SK-N-MC (cell line): ENCODE data around the gene DAAM1.

Experiments used
- DNase-seq: peaks from one replicate; pipeline ENCODE4 v3.0.0-alpha.2; 2011; ENCODE audit warnings: low read depth, low spot score
- H3K27ac ChIP-seq: fragments of 200-600 bp; sonication (generic); 2 replicates; pipeline ENCODE4 v1.5.1; 2016; ENCODE audit warnings: mixed run types
- H3K36me3 ChIP-seq: fragments of 200-600 bp; sonication (generic); 2 replicates; pipeline ENCODE4 v1.6.1; 2017; ENCODE audit warnings: antibody characterized with exemption, low read length, mixed read lengths; ENCODE audit not compliant: insufficient read depth
- H3K4me3 ChIP-seq: fragments of 200-600 bp; sonication (generic); 2 replicates; pipeline ENCODE4 v1.5.1; 2016
- H3K9ac ChIP-seq: fragments of 200-600 bp; sonication (generic); 2 replicates; pipeline ENCODE4 v1.8.0; 2017; ENCODE audit warnings: mixed run types, mixed read lengths; ENCODE audit not compliant: insufficient read length
- H3K9me3 ChIP-seq: fragments of 200-600 bp; sonication (generic); 2 replicates; pipeline ENCODE4 v1.6.1; 2017; ENCODE audit warnings: low read depth, mild to moderate bottlenecking, antibody characterized with exemption, low read length, moderate library complexity, mixed read lengths
- EZH2 ChIP-seq: fragments of 200-600 bp; sonication (generic); IDR thresholded peaks from one replicate; pipeline ENCODE4 v1.6.1; 2017; ENCODE audit warnings: antibody characterized with exemption
- FOXP2 ChIP-seq: optimal IDR thresholded peaks from 2 replicates; pipeline ENCODE3; 2011; ENCODE audit warnings: mild to moderate bottlenecking, moderate library complexity; ENCODE audit not compliant: insufficient read depth; ENCODE audit errors: extremely low read length, control extremely low read depth
- POLR2AphosphoS5 ChIP-seq: IDR thresholded peaks from 2 replicates; pipeline ENCODE4 v1.6.1; 2012; ENCODE audit warnings: mild to moderate bottlenecking, low read depth, low read length, borderline replicate concordance

Gene DAAM1

DNA sequence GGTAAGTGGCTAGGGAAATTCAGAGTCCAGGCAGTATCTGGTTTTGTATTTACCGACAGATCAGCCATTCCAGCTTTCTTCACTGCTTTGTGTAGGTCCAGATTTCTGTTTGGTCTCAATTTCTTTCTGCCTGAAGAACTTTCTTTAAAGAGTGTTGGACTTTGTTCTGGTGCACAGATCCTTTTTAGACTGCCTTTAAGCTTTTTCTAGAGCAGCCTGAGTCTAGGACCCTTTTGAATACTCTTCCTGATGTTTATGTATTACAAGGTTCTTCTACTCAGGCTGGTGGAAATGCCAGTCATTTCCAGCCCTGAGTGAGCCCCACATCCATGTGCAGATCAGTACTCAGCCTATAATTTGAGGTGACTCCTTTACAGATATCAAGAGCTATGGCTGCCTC lies 54.7 kb downstream of the DAAM1 start:
- no peak for DNase-seq
- TF ChIP-seq EZH2 (no peak), POLR2AphosphoS5 (no peak), FOXP2 (no peak)
- Histone ChIP-seq H3K9ac (no peak overlapping the region), H3K4me3 (no peak overlapping the region), H3K27ac (no peak overlapping the region), H3K9me3 (no peaks in the 10 kb centered on the region), H3K36me3 (no peaks in the 10 kb centered on the region)

DNA sequence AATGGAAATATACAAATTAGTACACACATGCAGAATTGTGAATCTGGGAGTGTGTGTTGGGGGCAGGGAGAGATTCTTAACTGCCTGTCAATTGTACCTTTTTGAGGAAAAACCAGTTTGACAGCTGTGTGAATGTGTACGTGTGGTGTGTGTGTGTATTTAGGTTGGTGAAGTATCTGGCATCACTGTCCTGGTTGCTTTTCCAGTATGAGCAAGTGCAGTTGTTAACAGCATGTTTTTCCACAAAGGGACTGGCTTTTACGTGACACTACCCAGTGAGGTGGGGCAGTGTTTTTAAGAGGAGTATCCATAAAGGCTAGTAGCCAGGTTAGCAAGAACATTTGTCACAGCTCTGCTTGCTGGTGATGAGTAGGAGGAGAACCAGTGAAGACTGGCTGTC lies 56.1 kb downstream of the DAAM1 start:
- DNase-seq = no peak
- no peak overlapping the region for H3K4me3 ChIP-seq
- no peaks in the 10 kb centered on the region for H3K36me3 ChIP-seq
- H3K27ac ChIP-seq = no peak overlapping the region
- no peak for TF ChIP-seq POLR2AphosphoS5
- H3K9ac ChIP-seq = no peak overlapping the region
- H3K9me3 ChIP-seq = no peaks in the 10 kb centered on the region

DNA sequence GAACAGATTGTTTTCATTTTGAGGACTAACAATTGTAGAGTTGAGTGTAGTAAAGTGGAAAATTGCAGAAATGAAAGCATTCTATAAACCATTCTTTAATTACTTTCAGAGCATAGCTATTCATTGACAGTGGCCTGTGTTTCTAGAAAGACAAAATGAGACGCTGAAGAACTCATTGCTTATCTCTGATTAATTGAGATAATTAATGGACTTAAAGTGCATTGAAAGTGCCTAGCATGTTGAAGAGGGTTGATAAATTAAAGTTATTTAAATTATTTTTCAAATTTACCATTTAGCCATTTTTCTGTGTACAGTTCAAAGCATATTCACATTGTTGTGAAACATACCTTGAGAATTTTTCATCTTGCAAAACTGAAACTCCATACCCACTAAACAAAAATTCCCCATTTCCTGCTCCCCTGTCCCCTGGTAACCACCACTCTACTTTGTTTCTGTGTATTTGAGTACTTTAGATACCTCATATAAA lies 57.4 kb downstream of the DAAM1 start:
- TF ChIP-seq FOXP2 (no peak), POLR2AphosphoS5 (no peak)
- DNase-seq = no peak
- Histone ChIP-seq H3K27ac (no peak overlapping the region), H3K4me3 (no peak overlapping the region), H3K9me3 (no peaks in the 10 kb centered on the region), H3K9ac (no peak overlapping the region), H3K36me3 (no peaks in the 10 kb centered on the region)

DNA sequence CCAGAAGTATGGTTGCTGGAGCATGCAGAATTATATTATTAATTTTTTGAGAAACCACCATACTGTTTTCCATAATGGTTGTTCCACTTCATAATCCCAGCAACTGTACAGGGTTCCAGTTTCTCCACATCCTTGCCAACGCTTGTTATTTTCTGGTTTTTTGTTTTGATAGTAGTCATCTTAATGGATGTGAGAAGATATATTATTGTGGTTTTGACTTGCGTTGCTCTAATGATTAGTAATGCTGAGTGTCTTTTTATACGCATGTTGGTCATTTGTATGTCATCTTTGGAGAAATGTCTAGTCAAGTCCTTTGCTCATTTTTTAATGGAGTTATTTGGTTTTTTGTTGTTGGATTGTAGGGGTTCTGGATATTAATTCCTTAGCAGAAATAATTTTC lies 58.1 kb downstream of the DAAM1 start:
- DNase-seq = no peak
- Histone ChIP-seq H3K27ac (no peak overlapping the region), H3K4me3 (no peak overlapping the region), H3K9me3 (no peaks in the 10 kb centered on the region), H3K9ac (no peak overlapping the region), H3K36me3 (no peaks in the 10 kb centered on the region)
- TF ChIP-seq EZH2 (no peak), FOXP2 (no peak)

DNA sequence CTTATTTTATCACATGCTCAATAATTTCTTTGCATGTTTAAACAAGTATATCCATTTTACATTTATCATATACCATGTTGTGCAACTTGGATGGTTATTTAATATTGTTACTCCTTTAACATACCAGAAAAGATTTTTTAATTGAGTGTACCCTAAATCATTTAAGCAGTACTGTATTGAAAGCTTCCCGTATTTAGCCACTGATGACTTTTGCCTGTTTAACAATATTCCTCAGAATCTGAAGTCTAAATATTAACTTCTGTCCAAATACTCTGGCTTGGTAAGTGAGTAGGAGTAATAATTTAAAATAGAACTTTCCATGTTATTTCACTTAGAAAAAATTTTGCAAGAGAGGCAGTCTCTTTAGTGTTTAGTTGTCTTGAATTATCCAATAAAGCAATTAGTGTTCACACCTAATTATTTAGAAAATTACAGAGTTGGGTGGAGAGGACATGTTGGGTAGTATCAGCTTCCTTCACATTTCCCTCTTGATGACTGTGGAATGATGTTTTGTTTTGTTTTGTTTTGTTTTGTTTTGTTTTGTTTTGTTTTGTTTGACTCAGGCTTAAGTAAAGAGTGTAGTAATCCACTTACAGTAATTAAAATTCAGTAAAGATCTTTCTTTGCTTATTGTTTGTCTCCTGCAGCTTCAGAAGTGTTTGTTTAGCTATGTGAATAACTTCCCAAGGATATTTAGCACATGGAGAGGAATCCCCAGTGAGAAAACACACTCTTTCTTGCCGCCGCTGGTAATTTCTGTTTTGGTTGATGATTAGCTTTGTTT lies 59.5 kb downstream of the DAAM1 start:
- DNase-seq = no peak
- H3K9ac ChIP-seq = no peak overlapping the region
- H3K27ac ChIP-seq = no peak overlapping the region
- no peak overlapping the region for H3K4me3 ChIP-seq
- no peaks in the 10 kb centered on the region for H3K9me3 ChIP-seq
- H3K36me3 ChIP-seq = no peaks in the 10 kb centered on the region
- TF ChIP-seq FOXP2 = no peak
- TF ChIP-seq EZH2 = no peak
- no peak for TF ChIP-seq POLR2AphosphoS5

DNA sequence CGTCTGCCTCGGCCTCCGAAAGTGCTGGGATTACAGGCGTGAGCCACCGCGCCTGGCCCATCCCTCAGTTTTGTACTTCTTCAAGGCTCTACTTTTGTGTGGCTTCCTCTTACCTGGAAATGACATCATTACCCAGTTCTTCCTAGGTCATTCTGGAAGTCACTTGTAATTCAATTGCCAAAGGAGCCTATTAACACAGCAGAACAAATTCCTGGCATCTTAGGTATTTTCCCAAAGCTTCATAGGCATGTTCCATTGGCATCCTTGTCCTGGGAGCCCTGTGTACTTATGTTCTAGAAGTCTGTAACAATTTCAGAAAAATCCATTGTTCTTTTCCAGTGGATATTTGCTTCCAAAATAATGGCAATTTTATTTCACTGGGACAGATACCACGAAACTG lies 60.6 kb downstream of the DAAM1 start:
- TF ChIP-seq POLR2AphosphoS5 = no peak
- no peak for TF ChIP-seq EZH2
- TF ChIP-seq FOXP2 = no peak
- no peaks in the 10 kb centered on the region for H3K9me3 ChIP-seq
- no peak for DNase-seq
- H3K4me3 ChIP-seq = no peak overlapping the region
- no peak overlapping the region for H3K9ac ChIP-seq
- no peaks in the 10 kb centered on the region for H3K36me3 ChIP-seq
- no peak overlapping the region for H3K27ac ChIP-seq

DNA sequence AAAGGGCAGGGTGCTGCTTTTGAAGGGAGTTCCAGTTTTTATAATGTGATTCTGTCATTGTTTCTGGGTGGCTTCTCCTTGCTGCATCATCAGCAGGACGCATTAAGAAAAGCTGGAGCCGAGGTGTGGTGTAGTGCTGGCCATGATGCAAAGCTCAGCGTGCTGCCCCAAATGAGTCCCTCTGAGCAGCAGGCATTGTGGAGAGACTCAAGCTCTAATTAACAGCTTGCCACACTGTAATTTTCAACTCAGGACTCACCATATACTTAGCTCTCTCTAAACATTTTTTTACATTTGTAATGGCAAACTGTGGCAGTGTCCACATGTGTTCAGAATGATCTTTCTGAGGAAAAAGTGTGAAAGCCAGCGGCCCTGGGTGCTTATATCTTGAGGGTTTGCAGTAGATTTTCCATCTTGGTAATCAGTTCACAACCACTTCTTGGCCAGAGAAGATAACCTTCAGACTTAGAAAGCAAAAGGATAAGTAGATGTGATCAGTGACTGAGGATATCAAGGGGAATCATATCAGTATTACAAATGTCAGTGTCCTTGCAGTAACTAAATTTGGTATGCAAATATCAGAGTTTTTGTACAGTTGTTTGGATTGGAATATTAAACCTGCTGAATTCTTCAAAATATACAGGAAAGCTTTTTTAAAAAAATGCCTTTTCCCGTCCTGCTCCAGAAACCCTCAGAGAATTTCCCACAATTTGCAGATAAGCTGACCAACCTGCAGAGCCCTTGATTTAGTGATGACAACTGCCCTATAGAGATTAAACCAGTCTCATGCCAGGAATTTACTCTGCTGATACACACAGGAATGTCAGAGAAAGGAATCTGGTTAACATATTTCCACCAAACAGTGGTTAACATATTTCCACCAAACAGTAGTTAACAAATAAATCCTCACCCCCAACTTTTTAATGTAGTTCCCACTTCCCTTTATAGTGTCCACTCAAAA lies 63.6 kb downstream of the DAAM1 start:
- Histone ChIP-seq H3K9me3 (no peaks in the 10 kb centered on the region), H3K27ac (no peak overlapping the region), H3K4me3 (no peak overlapping the region), H3K9ac (no peak overlapping the region), H3K36me3 (no peaks in the 10 kb centered on the region)
- DNase-seq = no peak
- TF ChIP-seq EZH2 (no peak), POLR2AphosphoS5 (no peak)

DNA sequence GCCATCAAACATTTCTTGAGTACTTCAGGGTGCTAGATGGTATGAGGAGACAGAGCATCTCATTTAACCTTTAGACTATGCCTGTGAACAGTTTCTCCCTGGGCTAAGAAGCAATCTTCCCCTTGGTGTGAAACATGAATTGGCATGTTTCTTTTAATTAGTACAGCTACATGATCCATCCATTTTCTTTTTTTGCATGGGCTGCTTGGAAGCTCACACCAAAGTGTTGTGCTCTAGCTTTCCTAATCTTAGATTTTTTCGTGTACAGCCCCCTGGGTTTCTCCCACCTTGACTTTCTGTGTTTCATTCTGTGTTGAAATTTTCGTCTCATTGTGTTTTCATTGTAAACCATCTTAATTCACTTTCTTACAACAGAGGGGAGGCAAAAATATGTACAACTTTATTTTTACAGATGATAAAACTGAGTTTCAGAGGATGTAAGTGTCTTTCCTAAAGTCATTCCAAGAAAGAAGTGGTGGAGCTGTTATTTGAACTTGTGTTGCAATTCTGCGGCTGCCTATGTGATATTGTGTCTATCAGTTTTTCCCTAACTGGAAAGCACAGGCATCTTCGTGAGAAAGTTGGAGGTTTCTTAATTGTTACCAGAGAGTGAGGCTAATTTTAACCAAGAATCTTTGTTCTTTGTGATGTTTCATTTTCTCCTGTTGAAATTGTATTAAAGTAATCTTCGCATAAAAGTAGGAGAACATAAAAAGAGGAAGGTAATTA lies 64.5 kb downstream of the DAAM1 start:
- no peak overlapping the region; the same call in 1 of the 2 replicates for H3K27ac ChIP-seq
- DNase-seq = no peak
- H3K9me3 ChIP-seq = no peaks in the 10 kb centered on the region
- H3K36me3 ChIP-seq = no peaks in the 10 kb centered on the region
- no peak overlapping the region for H3K9ac ChIP-seq
- TF ChIP-seq EZH2 = no peak
- TF ChIP-seq FOXP2 = no peak
- H3K4me3 ChIP-seq = no peak overlapping the region
